Trophoblast cell (in vitro differentiated cells and primary cell): ENCODE data around the gene TNIK.

Source experiments
- DNase-seq, 2 donors: peaks; one replicate each; pipeline ENCODE4 v3.0.0-alpha.2; 2016
- H2AFZ ChIP-seq: 2 replicates; pipeline ENCODE4 v1.6.1; 2013; ENCODE audit warnings: low read length, moderate library complexity, mild to moderate bottlenecking; ENCODE audit not compliant: insufficient read depth, poor library complexity
- H2AK5ac ChIP-seq: 2 replicates; pipeline ENCODE4 v1.6.1; 2013; ENCODE audit warnings: mild to moderate bottlenecking, low read length
- H2BK120ac ChIP-seq: 2 replicates; pipeline ENCODE4 v1.6.1; 2013; ENCODE audit warnings: low read length, mild to moderate bottlenecking, moderate library complexity; ENCODE audit not compliant: insufficient read depth, poor library complexity
- H2BK12ac ChIP-seq: 2 replicates; pipeline ENCODE4 v1.6.1; 2013; ENCODE audit warnings: mild to moderate bottlenecking, low read length, moderate library complexity
- H2BK5ac ChIP-seq: 2 replicates; pipeline ENCODE4 v1.6.1; 2013; ENCODE audit warnings: low read length, low read depth, moderate library complexity, mild to moderate bottlenecking; ENCODE audit not compliant: poor library complexity
- H3K14ac ChIP-seq: 2 replicates; pipeline ENCODE4 v1.6.1; 2013; ENCODE audit warnings: mild to moderate bottlenecking, low read length
- H3K18ac ChIP-seq: 2 replicates; pipeline ENCODE4 v1.6.1; 2013; ENCODE audit warnings: mild to moderate bottlenecking, low read length
- H3K23ac ChIP-seq: 2 replicates; pipeline ENCODE4 v1.6.1; 2013; ENCODE audit warnings: low read length
- H3K27ac ChIP-seq: 2 replicates; pipeline ENCODE4 v1.5.1; 2013; ENCODE audit warnings: low read depth, mild to moderate bottlenecking, inconsistent platforms, low read length, moderate library complexity
- H3K27me3 ChIP-seq: 2 replicates; pipeline ENCODE4 v1.6.1; 2013; ENCODE audit warnings: inconsistent platforms, mild to moderate bottlenecking, low read length, moderate library complexity; ENCODE audit not compliant: insufficient read depth
- H3K36me3 ChIP-seq, 2 experiments: 1 replicate in 1 of 2; 2 replicates in 1 of 2; pipeline ENCODE4 v1.6.1; 2013; ENCODE audit warnings: low read length in 2 of 2, mild to moderate bottlenecking in 2 of 2, moderate library complexity in 1 of 2; ENCODE audit not compliant: insufficient read depth in 2 of 2, control insufficient read depth in 1 of 2
- H3K4ac ChIP-seq: 2 replicates; pipeline ENCODE4 v1.6.1; 2013; ENCODE audit warnings: low read depth, mild to moderate bottlenecking, low read length, moderate library complexity
- H3K4me1 ChIP-seq, 2 experiments: 1 replicate in 1 of 2; 2 replicates in 1 of 2; pipeline ENCODE4 v1.6.1; 2013; ENCODE audit warnings: low read length in 2 of 2, mild to moderate bottlenecking in 2 of 2, moderate library complexity in 1 of 2; ENCODE audit not compliant: insufficient read depth in 2 of 2, control insufficient read depth in 1 of 2
- H3K4me2 ChIP-seq: 2 replicates; pipeline ENCODE4 v1.6.1; 2013; ENCODE audit warnings: inconsistent platforms, mild to moderate bottlenecking, low read length, moderate library complexity
- H3K4me3 ChIP-seq: 2 replicates; pipeline ENCODE4 v1.5.1; 2013; ENCODE audit warnings: mild to moderate bottlenecking, low read depth, low read length, inconsistent platforms
- H3K79me1 ChIP-seq: one replicate; pipeline ENCODE4 v1.6.1; 2013; ENCODE audit warnings: low read length
- H3K79me2 ChIP-seq: 2 replicates; pipeline ENCODE4 v1.6.1; 2013; ENCODE audit warnings: low read length, mild to moderate bottlenecking; ENCODE audit not compliant: control insufficient read depth, insufficient read depth, poor library complexity
- H3K9ac ChIP-seq: 2 replicates; pipeline ENCODE4 v1.6.1; 2013; ENCODE audit warnings: mild to moderate bottlenecking, low read length
- H3K9me3 ChIP-seq: 2 replicates; pipeline ENCODE4 v1.6.1; 2013; ENCODE audit warnings: low read depth, mild to moderate bottlenecking, control low read depth, inconsistent platforms, low read length; ENCODE audit not compliant: insufficient read depth
- H4K12ac ChIP-seq: 2 replicates; pipeline ENCODE4 v1.6.1; 2013; ENCODE audit warnings: low read depth, mild to moderate bottlenecking, low read length, moderate library complexity
- H4K8ac ChIP-seq: 2 replicates; pipeline ENCODE4 v1.6.1; 2013; ENCODE audit warnings: low read depth, mild to moderate bottlenecking, low read length, moderate library complexity
- H4K91ac ChIP-seq: one replicate; pipeline ENCODE4 v1.6.1; 2013; ENCODE audit warnings: low read depth, mild to moderate bottlenecking, low read length, moderate library complexity
- WGBS: extraction: QIAGEN DNeasy Blood & Tissue Kit; methylation state at CpG from one replicate; pipeline ENCODE4 v1.1.7; 2013; ENCODE audit warnings: missing lambda C conversion rate; ENCODE audit not compliant: insufficient read length, insufficient coverage; ENCODE audit errors: extremely low coverage; 5-methylcytosine and 5-hydroxymethylcytosine counted together

TNIK gene

GRCh38 chr3:171402281-171402680 is 57.9 kb downstream of the TNIK start:
- DNase-seq: no peak
- no peaks in the 10 kb centered on the region for H3K79me1 ChIP-seq
- H3K36me3 ChIP-seq: no peaks in the 10 kb centered on the region
- H3K4me1 ChIP-seq: no peaks in the 10 kb centered on the region
- H2BK12ac ChIP-seq: no peak overlapping the region
- no peaks in the 10 kb centered on the region for H3K27me3 ChIP-seq
- no peak overlapping the region for H3K27ac ChIP-seq
- H3K4me2 ChIP-seq: no peak overlapping the region
- no peak overlapping the region for H3K23ac ChIP-seq
- H4K91ac ChIP-seq: no peak overlapping the region
- H2BK120ac ChIP-seq: no peak overlapping the region
- H3K79me2 ChIP-seq: no peaks in the 10 kb centered on the region
- H3K9ac ChIP-seq: no peak overlapping the region
- H2BK5ac ChIP-seq: no peak overlapping the region
- no peak overlapping the region for H4K12ac ChIP-seq
- no CpG with 5 or more reads among the region's 3 CpGs for WGBS
- H3K9me3 ChIP-seq: no peaks in the 10 kb centered on the region
- no peak overlapping the region for H2AK5ac ChIP-seq
- no peak overlapping the region for H3K14ac ChIP-seq
- no peak overlapping the region for H3K4me3 ChIP-seq
- no peak overlapping the region for H3K18ac ChIP-seq
- no peak overlapping the region for H2AFZ ChIP-seq
- H3K4ac ChIP-seq: no peak overlapping the region
- no peak overlapping the region for H4K8ac ChIP-seq

DNA sequence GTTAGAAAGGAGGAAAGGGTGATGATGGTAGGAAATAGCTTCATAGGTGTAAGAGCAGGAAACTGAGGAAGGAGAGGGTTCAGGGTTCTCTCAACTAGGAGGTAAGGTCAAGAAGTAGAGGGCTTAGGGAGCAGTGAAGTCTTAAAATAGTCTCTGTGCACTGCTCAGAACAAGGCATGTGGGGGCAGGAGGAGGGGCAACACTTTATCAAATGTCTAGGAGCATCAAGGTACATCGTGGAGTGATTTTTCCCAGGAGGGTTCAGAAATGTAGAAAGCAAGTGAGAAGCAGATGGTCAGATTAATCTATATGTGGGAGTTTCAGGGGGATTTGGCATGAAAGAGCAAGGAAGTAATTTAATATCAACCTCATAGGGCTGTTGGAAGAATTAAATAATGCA is 58.8 kb downstream of the TNIK start:
- Histone ChIP-seq H2BK5ac (no peak overlapping the region), H3K27ac (no peak overlapping the region), H3K79me1 (no peaks in the 10 kb centered on the region), H3K4ac (no peak overlapping the region), H2BK120ac (no peak overlapping the region), H2AFZ (no peak overlapping the region), H3K36me3 (no peaks in the 10 kb centered on the region), H3K23ac (no peak overlapping the region), H2AK5ac (no peak overlapping the region), H3K27me3 (no peaks in the 10 kb centered on the region), H3K79me2 (no peaks in the 10 kb centered on the region), H2BK12ac (no peak overlapping the region), H4K91ac (no peak overlapping the region), H3K14ac (no peak overlapping the region), H3K9ac (no peak overlapping the region), H4K12ac (no peak overlapping the region), H3K9me3 (no peaks in the 10 kb centered on the region), H3K4me3 (no peak overlapping the region), H3K4me2 (no peak overlapping the region), H3K4me1 (no peaks in the 10 kb centered on the region), H4K8ac (no peak overlapping the region), H3K18ac (no peak overlapping the region)
- DNase-seq: no peak
- no CpG with 5 or more reads among the region's 1 CpG for WGBS

DNA sequence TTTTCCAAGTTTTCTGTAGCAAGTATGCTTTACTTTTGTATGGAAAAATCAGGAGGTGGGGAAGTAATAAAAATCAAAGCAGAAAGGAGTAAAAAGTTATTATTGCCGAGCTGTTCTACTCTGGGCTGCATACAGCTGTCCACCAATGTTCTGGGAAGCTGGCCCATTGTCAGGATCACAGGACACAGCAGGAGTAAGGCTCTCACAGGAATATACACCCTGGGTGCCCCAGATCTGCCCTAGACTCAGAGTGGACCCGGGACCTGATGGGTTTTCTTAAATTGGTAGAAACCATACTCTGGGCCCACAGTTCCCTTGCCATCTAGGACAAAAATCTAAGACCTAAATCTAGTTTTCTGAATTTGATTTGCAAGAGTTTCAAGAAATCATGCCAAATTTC is 60.4 kb downstream of the TNIK start:
- Histone ChIP-seq H3K27me3 (no peaks in the 10 kb centered on the region), H3K36me3 (no peaks in the 10 kb centered on the region), H3K14ac (no peak overlapping the region), H2AK5ac (no peak overlapping the region), H3K4me1 (no peaks in the 10 kb centered on the region), H3K4me2 (no peak overlapping the region), H2BK5ac (no peak overlapping the region), H3K27ac (no peak overlapping the region), H3K4me3 (no peak overlapping the region), H3K18ac (no peak overlapping the region), H3K9me3 (no peaks in the 10 kb centered on the region), H2AFZ (no peak overlapping the region), H3K79me2 (no peaks in the 10 kb centered on the region), H2BK120ac (no peak overlapping the region), H4K12ac (no peak overlapping the region), H3K79me1 (no peaks in the 10 kb centered on the region), H3K23ac (no peak overlapping the region), H4K91ac (no peak overlapping the region), H4K8ac (no peak overlapping the region), H3K4ac (no peak overlapping the region), H3K9ac (no peak overlapping the region), H2BK12ac (no peak overlapping the region)
- no peak for DNase-seq
- WGBS: no CpG with 5 or more reads among the region's 2 CpGs

GRCh38 chr3:171398343-171398742 is 61.9 kb downstream of the TNIK start:
- Histone ChIP-seq H2BK120ac (no peak overlapping the region), H2AFZ (no peak overlapping the region), H3K4me3 (no peak overlapping the region), H3K27ac (no peak overlapping the region), H3K27me3 (no peaks in the 10 kb centered on the region), H3K79me1 (no peaks in the 10 kb centered on the region), H3K4me1 (no peaks in the 10 kb centered on the region), H3K36me3 (no peaks in the 10 kb centered on the region), H3K79me2 (no peaks in the 10 kb centered on the region), H3K4ac (no peak overlapping the region), H4K12ac (no peak overlapping the region), H3K4me2 (no peak overlapping the region), H3K23ac (no peak overlapping the region), H2BK5ac (no peak overlapping the region), H3K18ac (no peak overlapping the region), H4K8ac (no peak overlapping the region), H4K91ac (no peak overlapping the region), H3K9ac (no peak overlapping the region), H2BK12ac (no peak overlapping the region), H3K9me3 (no peaks in the 10 kb centered on the region), H2AK5ac (no peak overlapping the region), H3K14ac (no peak overlapping the region)
- WGBS: no CpG with 5 or more reads among the region's 2 CpGs
- peak in 1 of 2 donors; percentile 45 for DNase-seq
